Keratinocyte (primary cell): ENCODE measurements around the gene JPT2.

Experiments used
- CTCF ChIP-seq, 3 experiments: IDR thresholded peaks in 1 of 3; conservative IDR thresholded peaks in 1 of 3; optimal IDR thresholded peaks in 1 of 3; 2 replicates in 2 of 3; 3 replicates in 1 of 3; pipeline versions ENCODE3 to v1.5.1; 2011; ENCODE audit warnings: low read length in 3 of 3, mild to moderate bottlenecking in 3 of 3, moderate library complexity in 2 of 3, control low read depth in 1 of 3, inconsistent platforms in 1 of 3; ENCODE audit not compliant: insufficient read depth in 2 of 3; ENCODE audit errors: extremely low read depth in 1 of 3
- EZH2 ChIP-seq: IDR thresholded peaks from one replicate; pipeline ENCODE4 v1.6.1; 2012; ENCODE audit warnings: inconsistent platforms, mild to moderate bottlenecking, low read length, moderate library complexity

- TF ChIP-seq CTCF (optimal IDR thresholded peaks at IDR 0.05 in 1 of 3, IDR thresholded peaks at IDR 0.05 in 1 of 3, conservative IDR thresholded peaks at IDR 0.05 in 1 of 3; ENCODE audit: extremely low read depth in 1 of 3, insufficient read depth in 2 of 3, low read length in 3 of 3) (no peak), EZH2 (no peak)
These were observed 43.5 kb upstream of the JPT2 start for GRCh38 chr16:1634541-1634940.
